Measurements from ENCODE around the gene LAMA1. TPM values are rescaled to one million over a fixed set of nuclear protein-coding genes. Genes with fewer than 3 reads are reported as not detected.

The LAMA1 gene
- total RNA-seq, 1 experiment from 2014 or later, result 28.8 TPM

GRCh38 chr18:7021994-7022840 lies 95.4 kb downstream of the LAMA1 start:
- Histone ChIP-seq H3K4me2 (ENCODE audit: insufficient read depth, insufficient read length, low read length) (no peak overlapping the region), H2BK120ac (ENCODE audit: low read depth, low read length, poor library complexity, severe bottlenecking) (no peak overlapping the region), H2BK20ac (ENCODE audit: low read depth, low read length, poor library complexity, severe bottlenecking) (no peak overlapping the region), H3K27ac (ENCODE audit: insufficient read length, low read depth, low read length) (no peak overlapping the region), H3K9me3 (ENCODE audit: control insufficient read depth, low read depth, low read length) (no peaks in the 10 kb centered on the region), H3K79me1 (ENCODE audit: insufficient read depth, low read depth, low read length, poor library complexity, severe bottlenecking) (no peaks in the 10 kb centered on the region), H3K23me2 (ENCODE audit: insufficient read length, low read depth, low read length, poor library complexity, severe bottlenecking) (no peaks in the 10 kb centered on the region), H2BK12ac (ENCODE audit: insufficient read length, low read depth, low read length) (no peak overlapping the region), H3K23ac (ENCODE audit: insufficient read length, low read depth, low read length) (no peak overlapping the region), H3K18ac (ENCODE audit: insufficient read length, low read depth, low read length) (no peak overlapping the region), H3K4me1 (ENCODE audit: insufficient read depth, low read length) (no peaks in the 10 kb centered on the region), H2AFZ (ENCODE audit: low read length) (no peak overlapping the region), H3K14ac (ENCODE audit: insufficient read depth, low read length) (no peak overlapping the region), H4K5ac (ENCODE audit: insufficient read length, low read depth, low read length) (no peak overlapping the region), H4K20me1 (ENCODE audit: control insufficient read depth, insufficient read depth, insufficient read length) (no peaks in the 10 kb centered on the region), H2AK5ac (ENCODE audit: insufficient read length, low read length) (no peak overlapping the region), H4K91ac (ENCODE audit: insufficient read length, low read depth, low read length) (no peak overlapping the region), H4K8ac (replicated peaks; ENCODE audit: insufficient read length, low read depth, low read length) (no peak overlapping the region), H2BK15ac (ENCODE audit: low read depth, low read length) (no peak overlapping the region), H3K79me2 (ENCODE audit: insufficient read depth, low read length) (no peaks in the 10 kb centered on the region), H3K9ac (ENCODE audit: extremely low read depth, insufficient read length, low read length) (no peak overlapping the region), H3K56ac (ENCODE audit: insufficient read length, low read depth, low read length) (no peak overlapping the region), H3T11ph (ENCODE audit: low read length) (no peak overlapping the region), H3K4ac (ENCODE audit: low read depth, low read length) (no peak overlapping the region), H3K27me3 (ENCODE audit: insufficient read depth, low read length) (no peaks in the 10 kb centered on the region), H2BK5ac (ENCODE audit: insufficient read length, low read length) (no peak overlapping the region)
- TF ChIP-seq CTCF (conservative IDR thresholded peaks at IDR 0.05), result peak; percentile 53; the same call in 2 of the 3 replicates
- Mint-ChIP-seq H3K36me3 (ENCODE audit: insufficient read depth in 1 of 3, low read depth in 3 of 3) (peaks cover 29 to 52% (median 35%) of the 10 kb centered on the region in 3 experiments; a peak in 6 of 7 replicates), H3K27me3 (ENCODE audit: low read depth) (no peaks in the 10 kb centered on the region), H3K4me1 (no peaks in the 10 kb centered on the region), H3K27ac (no peak overlapping the region), H3K9me3 (no peaks in the 10 kb centered on the region; a peak in 1 of 5 replicates), H3K4me3 (no peak overlapping the region)
- DNase-seq, result no peak
- WGBS (ENCODE audit: extremely low coverage, insufficient read length, low lambda C conversion rate), result no CpG with 5 or more reads among the region's 16 CpGs
